ENCODE data around the gene ILKAP. TPM values are rescaled to one million over a fixed set of nuclear protein-coding genes. Genes with fewer than 3 reads are reported as not detected.

Gene ILKAP
- total and polyA plus RNA-seq, 5 donors, result 24.4 to 34.3 (median 30.9) TPM

GRCh38 chr2:238242731-238243495 lies 39.4 kb upstream of the ILKAP start:
- peak; percentile 49 to 58 for ATAC-seq
- 41% methylated on average over 7 of the region's 7 CpGs for WGBS
- Histone ChIP-seq H3K27me3 (ENCODE audit: control insufficient read depth, insufficient read depth) (no peaks in the 10 kb centered on the region), H3K27ac (ENCODE audit: low read length) (peak overlapping the region; percentile 42), H3K4me1 (ENCODE audit: control insufficient read depth, insufficient read depth, low read length) (peaks cover 6% of the 10 kb centered on the region), H3K4me3 (ENCODE audit: low read length) (no peak overlapping the region), H3K9me3 (ENCODE audit: control insufficient read depth, low read length) (no peaks in the 10 kb centered on the region)
- DNase-seq, result peak; percentile 61 to 91 (median 84)
- intact Hi-C loops (cut with DNase I), result no loop called here

GRCh38 chr2:238241970-238242369 lies 38.5 kb upstream of the ILKAP start:
- peaks cover 6% of the 10 kb centered on the region for H3K4me1 ChIP-seq (ENCODE audit: control insufficient read depth, insufficient read depth, low read length)
- no peaks in the 10 kb centered on the region for H3K9me3 ChIP-seq (ENCODE audit: control insufficient read depth, low read length)
- intact Hi-C loops (cut with DNase I), result no loop called here
- H3K4me3 ChIP-seq (ENCODE audit: low read length), result no peak overlapping the region
- 68% methylated on average over 2 of the region's 2 CpGs for WGBS
- no peak for DNase-seq
- no peak for ATAC-seq
- H3K27ac ChIP-seq (ENCODE audit: low read length), result no peak overlapping the region
- no peaks in the 10 kb centered on the region for H3K27me3 ChIP-seq (ENCODE audit: control insufficient read depth, insufficient read depth)

GRCh38 chr2:238240757-238241711 lies 37.5 kb upstream of the ILKAP start:
- Histone ChIP-seq H3K4me1 (ENCODE audit: control insufficient read depth, insufficient read depth, low read length) (peaks cover 6% of the 10 kb centered on the region), H3K27ac (ENCODE audit: low read length) (no peak overlapping the region), H3K27me3 (ENCODE audit: control insufficient read depth, insufficient read depth) (no peaks in the 10 kb centered on the region), H3K4me3 (ENCODE audit: low read length) (peak overlapping the region; percentile 35), H3K9me3 (ENCODE audit: control insufficient read depth, low read length) (no peaks in the 10 kb centered on the region)
- DNase-seq (peak; percentile 79 to 91 (median 91)), ATAC-seq (peak; percentile 40 to 48)
- intact Hi-C loops (cut with DNase I), result no loop called here
- WGBS, result 11% methylated on average over 70 of the region's 71 CpGs

GRCh38 chr2:238239863-238240756 lies 36.6 kb upstream of the ILKAP start, which contains the start of gene HES6:
TSS of gene HES6 (minus strand) at chr2:238240038. CDS start at chr2:238239905, 133 bp downstream.
- no peaks in the 10 kb centered on the region for H3K9me3 ChIP-seq (ENCODE audit: control insufficient read depth, low read length)
- peak within 1 kb of the TSS; percentile 42 for H3K4me3 ChIP-seq (ENCODE audit: low read length)
- no peaks in the 10 kb centered on the region for H3K27me3 ChIP-seq (ENCODE audit: control insufficient read depth, insufficient read depth)
- ATAC-seq, result peak; percentile 85 to 86
- H3K27ac ChIP-seq (ENCODE audit: low read length), result no peak within 1 kb of the TSS
- peaks cover 6% of the 10 kb centered on the region for H3K4me1 ChIP-seq (ENCODE audit: control insufficient read depth, insufficient read depth, low read length)
- peak; percentile 91 to 97 (median 95) for DNase-seq
- WGBS, result under 1% methylated on average over 104 of the region's 105 CpGs
- intact Hi-C loops (cut with DNase I), result no loop called here

- H3K4me3 ChIP-seq (ENCODE audit: low read length), result peak overlapping the region; percentile 42
- DNase-seq (peak in 1 of 3 donors; percentile 35), ATAC-seq (no peak)
- no peaks in the 10 kb centered on the region for H3K27me3 ChIP-seq (ENCODE audit: control insufficient read depth, insufficient read depth)
- H3K4me1 ChIP-seq (ENCODE audit: control insufficient read depth, insufficient read depth, low read length), result peaks cover 6% of the 10 kb centered on the region
- intact Hi-C loops (cut with DNase I), result no loop called here
- H3K27ac ChIP-seq (ENCODE audit: low read length), result no peak overlapping the region
- no peaks in the 10 kb centered on the region for H3K9me3 ChIP-seq (ENCODE audit: control insufficient read depth, low read length)
- under 1% methylated on average over 43 of the region's 43 CpGs for WGBS
Measured at GRCh38 chr2:238239543-238239862, 36.0 kb upstream of the ILKAP start.

- peak in 2 of 3 donors; percentile 41 to 73 for DNase-seq
- intact Hi-C loops (cut with DNase I), result no loop called here
- H3K4me3 ChIP-seq (ENCODE audit: low read length), result peak overlapping the region; percentile 42
- H3K27me3 ChIP-seq (ENCODE audit: control insufficient read depth, insufficient read depth), result no peaks in the 10 kb centered on the region
- H3K9me3 ChIP-seq (ENCODE audit: control insufficient read depth, low read length), result no peaks in the 10 kb centered on the region
- H3K27ac ChIP-seq (ENCODE audit: low read length), result no peak overlapping the region
- WGBS, result 22% methylated on average over 75 of the region's 75 CpGs
- no peak for ATAC-seq
- H3K4me1 ChIP-seq (ENCODE audit: control insufficient read depth, insufficient read depth, low read length), result peaks cover 6% of the 10 kb centered on the region
Measured at GRCh38 chr2:238238766-238239542, 35.5 kb upstream of the ILKAP start.

GRCh38 chr2:238238311-238238765 lies 34.8 kb upstream of the ILKAP start:
- WGBS, result 86% methylated on average over 5 of the region's 5 CpGs
- no peak for ATAC-seq
- DNase-seq, result no peak
- H3K4me3 ChIP-seq (ENCODE audit: low read length), result no peak overlapping the region
- H3K9me3 ChIP-seq (ENCODE audit: control insufficient read depth, low read length), result no peaks in the 10 kb centered on the region
- H3K27ac ChIP-seq (ENCODE audit: low read length), result no peak overlapping the region
- peaks cover 6% of the 10 kb centered on the region for H3K4me1 ChIP-seq (ENCODE audit: control insufficient read depth, insufficient read depth, low read length)
- intact Hi-C loops (cut with DNase I), result no loop called here
- no peaks in the 10 kb centered on the region for H3K27me3 ChIP-seq (ENCODE audit: control insufficient read depth, insufficient read depth)

GRCh38 chr2:238237431-238238135 lies 34.1 kb upstream of the ILKAP start:
- intact Hi-C loops (cut with DNase I), result no loop called here
- WGBS, result 83% methylated on average over 11 of the region's 11 CpGs
- Histone ChIP-seq H3K9me3 (ENCODE audit: control insufficient read depth, low read length) (no peaks in the 10 kb centered on the region), H3K4me3 (ENCODE audit: low read length) (no peak overlapping the region), H3K27ac (ENCODE audit: low read length) (no peak overlapping the region), H3K4me1 (ENCODE audit: control insufficient read depth, insufficient read depth, low read length) (peaks cover 3% of the 10 kb centered on the region), H3K27me3 (ENCODE audit: control insufficient read depth, insufficient read depth) (no peaks in the 10 kb centered on the region)
- ATAC-seq (no peak), DNase-seq (peak in 2 of 3 donors; percentile 37 to 39)

GRCh38 chr2:238236571-238236970 lies 33.1 kb upstream of the ILKAP start:
- WGBS, result 76% methylated on average over 4 of the region's 4 CpGs
- Histone ChIP-seq H3K4me1 (ENCODE audit: control insufficient read depth, insufficient read depth, low read length) (no peaks in the 10 kb centered on the region), H3K9me3 (ENCODE audit: control insufficient read depth, low read length) (no peaks in the 10 kb centered on the region), H3K27me3 (ENCODE audit: control insufficient read depth, insufficient read depth) (no peaks in the 10 kb centered on the region), H3K4me3 (ENCODE audit: low read length) (no peak overlapping the region), H3K27ac (ENCODE audit: low read length) (no peak overlapping the region)
- no peak for ATAC-seq
- DNase-seq, result no peak
- intact Hi-C loops (cut with DNase I), result no loop called here
